ENCODE data around the gene GNPNAT1.
"Not testable (repeated sequence)": the region's sequence is repeated elsewhere in the genome, so short reads cannot be mapped to it uniquely, and the experiment has no call there.

The GNPNAT1 gene

GRCh38 chr14:52780893-52781292 is 10.5 kb downstream of the GNPNAT1 start (continued):
- TF ChIP-seq PATZ1 (CRISPR knock-in tag; IDR thresholded peaks at IDR 0.05; ENCODE audit: borderline replicate concordance) = no peak
- TF ChIP-seq TOX (CRISPR knock-in tag; IDR thresholded peaks at IDR 0.05; ENCODE audit: borderline replicate concordance) = no peak
- no peak for TF ChIP-seq RARB (CRISPR knock-in tag; IDR thresholded peaks at IDR 0.05)
- no peak for TF ChIP-seq SNAI2 (CRISPR knock-in tag; IDR thresholded peaks at IDR 0.05)

GRCh38 chr14:52778702-52779101 is 12.7 kb downstream of the GNPNAT1 start:
- ATAC-seq = no peak
- no peak for TF ChIP-seq ZNF8 (CRISPR knock-in tag; IDR thresholded peaks at IDR 0.05)
- TF ChIP-seq TOX (CRISPR knock-in tag; IDR thresholded peaks at IDR 0.05; ENCODE audit: borderline replicate concordance) = no peak
- TF ChIP-seq TSHZ2 (CRISPR knock-in tag; IDR thresholded peaks at IDR 0.05) = no peak
- TF ChIP-seq OSR1 (CRISPR knock-in tag; IDR thresholded peaks at IDR 0.05) = no peak
- TF ChIP-seq GLIS3 (CRISPR knock-in tag; IDR thresholded peaks at IDR 0.05) = no peak
- no peak for TF ChIP-seq ISL1 (CRISPR knock-in tag; IDR thresholded peaks at IDR 0.05)
- no peak for TF ChIP-seq CSRNP3 (CRISPR knock-in tag; IDR thresholded peaks at IDR 0.05)
- TF ChIP-seq TCF4 (CRISPR knock-in tag; IDR thresholded peaks at IDR 0.05; ENCODE audit: borderline replicate concordance) = no peak

- no peak for TF ChIP-seq POU6F1 (CRISPR knock-in tag; IDR thresholded peaks at IDR 0.05; ENCODE audit: borderline replicate concordance, low read depth)
- TF ChIP-seq PPARA (CRISPR knock-in tag; IDR thresholded peaks at IDR 0.05; ENCODE audit: borderline replicate concordance) = no peak
Observed at GRCh38 chr14:52776816-52777215, 14.6 kb downstream of the GNPNAT1 start.

GRCh38 chr14:52769887-52770286 is 21.5 kb downstream of the GNPNAT1 start:
- no peak for ATAC-seq
- no peak for TF ChIP-seq OSR1 (CRISPR knock-in tag; IDR thresholded peaks at IDR 0.05)

More at GRCh38 chr14:52776816-52777215, 14.6 kb downstream of the GNPNAT1 start:
- ATAC-seq = no peak

- TF ChIP-seq POU6F1 (CRISPR knock-in tag; IDR thresholded peaks at IDR 0.05; ENCODE audit: borderline replicate concordance, low read depth) = no peak
- no peak for TF ChIP-seq PATZ1 (CRISPR knock-in tag; IDR thresholded peaks at IDR 0.05; ENCODE audit: borderline replicate concordance)
- no peak for TF ChIP-seq OSR1 (CRISPR knock-in tag; IDR thresholded peaks at IDR 0.05)
- ATAC-seq = no peak
Observed at GRCh38 chr14:52767058-52767833, 24.2 kb downstream of the GNPNAT1 start.

- not testable (repeated sequence) for ATAC-seq
Observed at GRCh38 chr14:52762923-52763322, 28.5 kb downstream of the GNPNAT1 start.
